GM13977 (cell line): ENCODE data around the gene TAS2R43.
"Not testable (repeated sequence)": the region's sequence is repeated elsewhere in the genome, so short reads cannot be mapped to it uniquely, and the experiment has no call there.

Experiments
- DNase-seq: peaks from one replicate; pipeline ENCODE4 v3.0.0; 2012; ENCODE audit warnings: low spot score
- in situ Hi-C: fragments of 300-500 bp; cut with MboI; formaldehyde crosslinking; loops from one replicate; pipeline ENCODE4 v1.12.0; 2022; ENCODE audit warnings: low sequenced_read_pairs, low pct_unique_long_range_greater_than_20kb, mixed read lengths, inconsistent platforms; ENCODE audit not compliant: unreplicated experiment
- TF ChIP-seq, protein P1 (sequence below): IDR thresholded peaks from 2 replicates; pipeline ENCODE4 v1.5.1; 2012; ENCODE audit warnings: mild to moderate bottlenecking, control low read depth; ENCODE audit not compliant: insufficient read depth; ENCODE audit errors: extremely low read depth, missing control alignments

Gene TAS2R43

DNA sequence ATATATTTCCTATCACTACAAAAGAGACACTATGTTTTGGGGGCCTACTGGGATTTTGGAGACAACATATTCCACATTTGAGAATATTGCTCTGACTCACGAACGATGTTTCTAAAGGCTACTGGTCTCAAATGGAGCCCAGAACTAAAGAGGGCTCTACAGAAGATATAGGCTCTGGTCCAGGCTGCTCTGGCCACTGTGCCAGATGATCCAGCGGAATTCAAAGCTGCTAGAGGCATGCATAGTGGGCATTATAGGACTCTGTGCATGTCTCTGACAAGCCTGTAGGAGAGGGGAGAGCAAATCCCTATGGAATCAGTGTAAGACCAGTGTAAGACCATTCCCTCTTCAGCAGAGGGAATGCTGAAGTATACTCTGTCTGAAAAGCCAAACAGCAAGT lies 38.3 kb upstream of the TAS2R43 start:
- DNase-seq, result no peak
- in situ Hi-C loops, result no loop called here
- TF ChIP-seq, protein P1, sequence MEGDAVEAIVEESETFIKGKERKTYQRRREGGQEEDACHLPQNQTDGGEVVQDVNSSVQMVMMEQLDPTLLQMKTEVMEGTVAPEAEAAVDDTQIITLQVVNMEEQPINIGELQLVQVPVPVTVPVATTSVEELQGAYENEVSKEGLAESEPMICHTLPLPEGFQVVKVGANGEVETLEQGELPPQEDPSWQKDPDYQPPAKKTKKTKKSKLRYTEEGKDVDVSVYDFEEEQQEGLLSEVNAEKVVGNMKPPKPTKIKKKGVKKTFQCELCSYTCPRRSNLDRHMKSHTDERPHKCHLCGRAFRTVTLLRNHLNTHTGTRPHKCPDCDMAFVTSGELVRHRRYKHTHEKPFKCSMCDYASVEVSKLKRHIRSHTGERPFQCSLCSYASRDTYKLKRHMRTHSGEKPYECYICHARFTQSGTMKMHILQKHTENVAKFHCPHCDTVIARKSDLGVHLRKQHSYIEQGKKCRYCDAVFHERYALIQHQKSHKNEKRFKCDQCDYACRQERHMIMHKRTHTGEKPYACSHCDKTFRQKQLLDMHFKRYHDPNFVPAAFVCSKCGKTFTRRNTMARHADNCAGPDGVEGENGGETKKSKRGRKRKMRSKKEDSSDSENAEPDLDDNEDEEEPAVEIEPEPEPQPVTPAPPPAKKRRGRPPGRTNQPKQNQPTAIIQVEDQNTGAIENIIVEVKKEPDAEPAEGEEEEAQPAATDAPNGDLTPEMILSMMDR, result no peak

DNA sequence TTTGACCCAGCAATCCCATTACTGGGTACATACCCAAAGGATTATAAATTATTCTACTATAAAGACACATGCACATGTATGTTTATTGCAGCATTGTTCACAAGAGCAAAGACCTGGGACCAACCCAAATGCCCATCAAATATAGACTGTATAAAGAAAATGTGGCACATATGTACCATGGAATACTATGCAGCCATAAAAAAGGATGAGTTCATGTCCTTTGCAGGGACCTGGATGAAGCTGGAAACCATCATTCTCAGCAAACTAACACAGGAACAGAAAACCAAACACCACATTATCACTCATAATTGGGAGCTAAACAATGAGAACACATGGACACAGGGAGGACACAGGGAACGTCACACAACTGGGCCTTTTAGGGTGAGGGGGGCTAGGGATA lies 22.0 kb upstream of the TAS2R43 start:
- DNase-seq, in situ Hi-C loops: not testable (repeated sequence)

DNA sequence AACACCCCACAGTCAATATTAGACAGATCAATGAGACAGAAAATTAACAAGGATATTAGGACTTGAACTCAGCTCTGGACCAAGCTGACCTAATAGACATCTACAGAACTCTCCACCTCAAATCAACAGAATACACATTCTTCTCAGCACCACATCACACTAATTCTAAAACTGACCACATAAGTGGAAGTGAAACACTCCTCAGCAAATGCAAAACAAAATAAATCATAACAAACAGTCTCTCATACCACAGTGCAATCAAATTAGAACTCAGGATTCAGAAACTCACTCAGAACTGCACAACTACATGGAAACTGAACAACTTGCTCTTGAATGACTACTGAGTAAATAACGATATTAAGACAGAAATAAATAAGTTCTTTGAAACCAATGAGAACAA lies 19.1 kb upstream of the TAS2R43 start:
- in situ Hi-C loops, DNase-seq: not testable (repeated sequence)

DNA sequence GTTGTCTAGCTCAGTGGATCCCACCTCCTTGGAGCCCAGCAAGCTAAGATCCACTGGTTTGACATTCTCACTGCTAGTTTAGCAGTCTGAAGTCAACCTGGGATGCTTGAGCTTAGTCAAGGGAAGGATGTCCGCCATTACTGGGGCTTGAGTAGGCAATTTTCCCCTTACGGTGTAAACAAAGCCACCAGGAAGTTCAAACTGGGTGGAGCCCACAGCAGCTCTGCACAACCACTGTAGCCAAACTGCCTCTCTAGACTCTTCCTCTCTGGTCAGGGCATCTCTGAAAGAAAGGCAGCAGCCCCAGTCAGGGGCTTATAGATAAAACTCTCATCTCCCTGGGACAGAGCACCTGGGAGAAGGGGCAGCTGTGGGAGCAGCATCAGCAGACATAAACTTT lies 16.7 kb upstream of the TAS2R43 start:
- no peak for DNase-seq
- in situ Hi-C loops, result no loop called here
- TF ChIP-seq, protein P1, result no peak

DNA sequence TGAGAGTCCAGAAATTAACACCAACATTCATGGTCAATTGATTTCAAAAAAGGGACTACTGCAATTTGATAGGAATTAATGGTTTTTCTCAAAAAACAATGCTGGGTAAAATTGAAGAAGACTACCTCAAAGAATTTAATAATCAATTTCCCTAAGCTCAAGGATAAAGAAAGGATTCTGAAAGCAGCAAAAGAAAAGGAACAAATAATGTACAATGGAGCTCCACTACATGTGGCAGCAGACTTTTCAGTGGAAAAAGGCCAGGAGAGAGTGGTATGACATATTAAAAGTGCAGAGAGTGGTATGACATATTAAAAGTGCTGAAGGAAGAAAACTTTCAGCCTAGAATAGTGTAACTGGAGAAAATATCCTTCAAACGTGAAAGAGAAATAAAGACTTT lies 15.6 kb upstream of the TAS2R43 start:
- TF ChIP-seq, protein P1, result no peak
- in situ Hi-C loops, result no loop called here
- no peak for DNase-seq

DNA sequence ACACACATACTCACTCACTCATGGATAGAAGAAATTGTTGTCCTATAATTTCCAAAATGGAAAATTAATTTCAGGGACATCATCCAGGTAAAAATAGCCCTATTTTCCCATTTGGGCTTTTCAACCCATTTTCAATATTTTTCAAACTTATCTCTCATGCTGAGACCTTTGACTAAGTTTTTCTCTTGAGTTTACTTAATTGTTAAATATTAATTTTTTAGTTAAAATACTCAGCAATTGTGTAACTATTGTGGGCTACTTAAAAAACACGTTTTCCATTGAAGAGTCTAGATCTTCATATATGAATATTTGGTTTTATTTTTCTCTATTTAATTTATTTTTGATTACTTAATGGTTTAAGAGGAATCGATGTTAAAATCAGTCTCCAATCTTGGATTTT lies 14.2 kb upstream of the TAS2R43 start:
- in situ Hi-C loops, result no loop called here
- TF ChIP-seq, protein P1, result no peak
- DNase-seq, result no peak

DNA sequence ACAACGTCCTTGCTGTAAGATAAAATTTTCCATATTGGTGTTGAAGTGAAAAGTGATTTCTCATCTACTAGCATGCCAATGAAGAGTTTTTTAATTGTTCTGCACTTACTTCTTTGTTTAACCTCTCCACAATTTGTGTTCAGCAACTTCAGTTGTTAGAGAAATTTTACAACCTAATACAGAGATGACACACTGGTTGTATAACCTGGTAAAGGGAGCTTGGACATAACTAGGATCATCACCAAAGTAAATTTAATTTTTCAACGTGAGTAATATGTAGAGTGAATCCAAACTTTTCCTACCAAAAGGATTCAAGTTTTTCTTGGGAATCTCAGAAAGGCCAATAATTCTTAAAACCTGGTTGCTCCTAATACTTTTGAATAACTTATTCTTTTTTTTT lies 13.4 kb upstream of the TAS2R43 start:
- in situ Hi-C loops, result no loop called here
- TF ChIP-seq, protein P1, result no peak
- no peak for DNase-seq

DNA sequence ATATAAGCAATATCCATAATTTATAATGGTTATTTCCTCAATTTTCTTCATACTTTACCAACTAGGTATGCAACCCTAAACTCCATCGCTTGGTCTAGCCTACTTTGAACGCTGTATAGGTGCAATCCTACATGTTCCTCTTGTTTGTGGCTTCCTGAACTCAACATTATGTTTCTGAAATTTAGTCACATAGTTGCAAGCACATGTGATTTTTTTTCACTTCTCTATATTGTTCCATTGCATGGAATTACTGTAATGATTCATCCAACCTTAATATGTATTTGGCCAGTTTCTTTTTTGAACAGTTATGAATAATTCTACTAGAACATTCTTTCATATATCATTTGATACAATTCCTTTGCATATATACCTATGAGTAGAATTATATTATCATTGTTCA lies 2.8 kb upstream of the TAS2R43 start:
- DNase-seq, in situ Hi-C loops: not testable (repeated sequence)
